GM23248 (cell line): Measurements from ENCODE around the gene DDX11. TPM values are rescaled to one million over a fixed set of nuclear protein-coding genes. Genes with fewer than 3 reads are reported as not detected.
"Not testable (repeated sequence)": the region's sequence is repeated elsewhere in the genome, so short reads cannot be mapped to it uniquely, and the experiment has no call there.

Experiments used
- DNase-seq: peaks from one replicate; pipeline ENCODE4 v3.0.0-alpha.2; 2015
- H2AFZ ChIP-seq: fragments of 200-600 bp; sonication (generic); 2 replicates; pipeline ENCODE4 v1.6.1; 2016; ENCODE audit warnings: antibody characterized with exemption
- H3F3A ChIP-seq: fragments of 200-600 bp; sonication (generic); 2 replicates; pipeline ENCODE4 v1.6.1; 2016; ENCODE audit warnings: mild to moderate bottlenecking, antibody characterized with exemption, mixed run types; ENCODE audit not compliant: insufficient read depth
- H3K27ac ChIP-seq: fragments of 200-600 bp; sonication (generic); 2 replicates; pipeline ENCODE4 v1.5.1; 2016; ENCODE audit warnings: mild to moderate bottlenecking
- H3K27me3 ChIP-seq: fragments of 200-600 bp; sonication (generic); replicated peaks from 2 replicates; pipeline ENCODE4 v1.6.1; 2016; ENCODE audit warnings: mild to moderate bottlenecking; ENCODE audit not compliant: insufficient read depth
- H3K36me3 ChIP-seq: fragments of 200-600 bp; sonication (generic); 2 replicates; pipeline ENCODE4 v1.6.1; 2016; ENCODE audit warnings: low read depth, mild to moderate bottlenecking
- H3K4me1 ChIP-seq: fragments of 200-600 bp; sonication (generic); 2 replicates; pipeline ENCODE4 v1.6.1; 2016; ENCODE audit warnings: mild to moderate bottlenecking; ENCODE audit not compliant: insufficient read depth
- H3K4me2 ChIP-seq: fragments of 200-600 bp; sonication (generic); one replicate; pipeline ENCODE4 v1.6.1; 2016; ENCODE audit warnings: mild to moderate bottlenecking; ENCODE audit not compliant: unreplicated experiment
- H3K4me3 ChIP-seq: fragments of 200-600 bp; sonication (generic); 2 replicates; pipeline ENCODE4 v1.5.1; 2016; ENCODE audit warnings: mild to moderate bottlenecking
- H3K79me2 ChIP-seq: fragments of 200-600 bp; sonication (generic); 2 replicates; pipeline ENCODE4 v1.6.1; 2016; ENCODE audit warnings: mild to moderate bottlenecking; ENCODE audit not compliant: insufficient read depth
- H3K9ac ChIP-seq: fragments of 200-600 bp; sonication (generic); 2 replicates; pipeline ENCODE4 v1.6.1; 2016; ENCODE audit warnings: mild to moderate bottlenecking
- H3K9me2 ChIP-seq: fragments of 200-600 bp; sonication (generic); 2 replicates; pipeline ENCODE4 v1.6.1; 2016; ENCODE audit warnings: mixed run types, mild to moderate bottlenecking, moderate library complexity; ENCODE audit not compliant: insufficient read depth
- H3K9me3 ChIP-seq: fragments of 200-600 bp; sonication (generic); one replicate; pipeline ENCODE4 v1.6.1; 2017; ENCODE audit warnings: low read depth
- H4K20me1 ChIP-seq: fragments of 200-600 bp; sonication (generic); 2 replicates; pipeline ENCODE4 v1.6.0; 2016; ENCODE audit not compliant: insufficient read depth
- EZH2 ChIP-seq: fragments of 200-600 bp; sonication (generic); IDR thresholded peaks from 2 replicates; pipeline ENCODE4 v1.6.1; 2018; ENCODE audit warnings: antibody characterized with exemption, mild to moderate bottlenecking; ENCODE audit not compliant: insufficient read depth, poor library complexity, severe bottlenecking
- EZH2phosphoT487 ChIP-seq: fragments of 200-600 bp; sonication (generic); IDR thresholded peaks from 2 replicates; pipeline ENCODE4 v1.6.1; 2018; ENCODE audit warnings: antibody characterized with exemption, moderate library complexity, mild to moderate bottlenecking, low read depth; ENCODE audit not compliant: insufficient read depth
- WGBS, 2 experiments: methylation state at CpG; one replicate each; pipeline ENCODE4 v1.1.6; 2015 to 2017; ENCODE audit warnings: low lambda C conversion rate in 2 of 2, low coverage in 1 of 2; ENCODE audit errors: missing lambda C conversion rate in 2 of 2; 5-methylcytosine and 5-hydroxymethylcytosine counted together
- in situ Hi-C: fragments of 300-500 bp; cut with MboI; formaldehyde crosslinking; loops from 2 replicates; pipeline ENCODE4 v1.15.0; 2020
- polyA plus RNA-seq: library from polyadenylated mRNA; unstranded; fragments of >200 nt; fragmentation: Nextera tagmentation; extraction: Ambion mirVana; gene quantifications from 2 replicates; pipeline ENCODE4 v1.2.1, GENCODE V29; 2016
- total RNA-seq: library from RNA; depleted of rRNA; stranded (reverse); fragments of >200 nt; shearing (Covaris generic); gene quantifications from 2 replicates; pipeline ENCODE4 v1.2.3, GENCODE V29; 2014; rRNA removed

The DDX11 gene
- 6.1 and 15.9 TPM in 2 replicates for total RNA-seq
- polyA plus RNA-seq: 5.0 and 5.6 TPM in 2 replicates

- H3K36me3 ChIP-seq, H3K9me3 ChIP-seq, in situ Hi-C loops, H4K20me1 ChIP-seq, H3F3A ChIP-seq, H3K9me2 ChIP-seq, H3K79me2 ChIP-seq, H3K4me1 ChIP-seq, H3K27me3 ChIP-seq: not testable (repeated sequence)
- Histone ChIP-seq H2AFZ (peak within 1 kb of the TSS; percentile 98), H3K4me3 (peak within 1 kb of the TSS; percentile 85), H3K4me2 (peak within 1 kb of the TSS; percentile 93), H3K9ac (peak within 1 kb of the TSS; percentile 73), H3K27ac (peak within 1 kb of the TSS; percentile 26; the same call in 1 of the 2 replicates)
- 1 to 2% methylated on average over 55 to 58 of the region's 58 CpGs for WGBS, 2 experiments
- peak; percentile 84 for DNase-seq
Measured at GRCh38 chr12:31073527-31074332, at the start of gene DDX11. Gene DDX11 (plus strand): TSS chr12:31073860. CDS start chr12:31078394, 4,534 bp downstream.

GRCh38 chr12:31026202-31026601, 47.5 kb upstream of the DDX11 start:
- Histone ChIP-seq H3K9me3 (no peaks in the 10 kb centered on the region), H3F3A (no peaks in the 10 kb centered on the region), H2AFZ (no peak overlapping the region), H3K27ac (no peak overlapping the region), H3K4me1 (no peaks in the 10 kb centered on the region), H4K20me1 (no peaks in the 10 kb centered on the region), H3K9ac (no peak overlapping the region), H3K79me2 (no peaks in the 10 kb centered on the region), H3K4me3 (no peak overlapping the region), H3K9me2 (no peaks in the 10 kb centered on the region), H3K36me3 (no peaks in the 10 kb centered on the region), H3K27me3 (peaks cover 18% of the 10 kb centered on the region), H3K4me2 (no peak overlapping the region)
- in situ Hi-C loops: no loop called here
- 68 to 71% methylated on average over 7 of the region's 7 CpGs for WGBS, 2 experiments
- TF ChIP-seq EZH2phosphoT487: no peak
- TF ChIP-seq EZH2: no peak
- DNase-seq: no peak

- H3K4me3 ChIP-seq, H3K27ac ChIP-seq, in situ Hi-C loops, H3K9me3 ChIP-seq, DNase-seq, H3K79me2 ChIP-seq, H3K4me2 ChIP-seq, H3K9ac ChIP-seq, H3K4me1 ChIP-seq, H3F3A ChIP-seq, H3K36me3 ChIP-seq, H4K20me1 ChIP-seq, H2AFZ ChIP-seq, H3K9me2 ChIP-seq: not testable (repeated sequence)
- WGBS, 2 experiments: 82 to 83% methylated on average over 5 of the region's 5 CpGs
- peaks cover 17% of the 10 kb centered on the region for H3K27me3 ChIP-seq
Measured at GRCh38 chr12:31027006-31027405, 46.7 kb upstream of the DDX11 start.

GRCh38 chr12:31029468-31029867, 44.2 kb upstream of the DDX11 start:
- Histone ChIP-seq H3K4me2 (no peak overlapping the region), H3K4me1 (no peaks in the 10 kb centered on the region), H3F3A (no peaks in the 10 kb centered on the region), H3K4me3 (no peak overlapping the region), H3K36me3 (no peaks in the 10 kb centered on the region), H2AFZ (no peak overlapping the region), H4K20me1 (no peaks in the 10 kb centered on the region), H3K9ac (no peak overlapping the region), H3K9me3 (no peaks in the 10 kb centered on the region), H3K79me2 (no peaks in the 10 kb centered on the region), H3K27me3 (peaks cover 6% of the 10 kb centered on the region), H3K27ac (no peak overlapping the region), H3K9me2 (no peaks in the 10 kb centered on the region)
- WGBS, 2 experiments: 82% methylated on average over 11 of the region's 11 CpGs
- TF ChIP-seq EZH2phosphoT487 (no peak), EZH2 (no peak)
- in situ Hi-C loops: no loop called here
- DNase-seq: no peak
